Nephron (organoid): Measurements from ENCODE around the gene MAT2A.

Experiments used
- H3K27ac Mint-ChIP-seq, 3 experiments: 2 replicates each; pipeline ENCODE4 v1.8.0; 2020; ENCODE audit warnings: mixed read lengths in 3 of 3, mild to moderate bottlenecking in 2 of 3, moderate library complexity in 1 of 3
- H3K27me3 Mint-ChIP-seq: 2 replicates; pipeline ENCODE4 v1.8.0; 2021; ENCODE audit warnings: low read depth, mild to moderate bottlenecking, moderate library complexity, mixed read lengths
- H3K36me3 Mint-ChIP-seq: 2 replicates; pipeline ENCODE4 v1.8.0; 2020; ENCODE audit warnings: low read depth, mixed read lengths
- H3K4me1 Mint-ChIP-seq: 2 replicates; pipeline ENCODE4 v1.8.0; 2020; ENCODE audit warnings: mixed read lengths
- H3K4me3 Mint-ChIP-seq, 3 experiments: 2 replicates each; pipeline ENCODE4 v1.8.0; 2020; ENCODE audit warnings: mild to moderate bottlenecking in 3 of 3, mixed read lengths in 3 of 3, moderate library complexity in 2 of 3
- H3K9me3 Mint-ChIP-seq: 2 replicates; pipeline ENCODE4 v1.8.0; 2020; ENCODE audit warnings: mixed read lengths
- CTCF ChIP-seq, 3 experiments: fragments of 200-600 bp; sonication (generic); IDR thresholded peaks; one replicate each; pipeline ENCODE4 v1.5.0; 2021; ENCODE audit warnings: antibody characterized with exemption in 3 of 3; ENCODE audit not compliant: unreplicated experiment in 3 of 3

Gene MAT2A

GRCh38 chr2:85582492-85582891 is 43.5 kb downstream of the MAT2A start:
- TF ChIP-seq CTCF (IDR thresholded peaks at IDR 0.05; ENCODE audit: unreplicated experiment in 3 of 3) = no peak
- peaks cover 5% of the 10 kb centered on the region for H3K36me3 Mint-ChIP-seq
- peak overlapping the region; percentile 35 to 91 (median 76) for H3K27ac Mint-ChIP-seq
- no peaks in the 10 kb centered on the region for H3K9me3 Mint-ChIP-seq
- H3K4me3 Mint-ChIP-seq = no peak overlapping the region
- H3K4me1 Mint-ChIP-seq = peaks cover 50% of the 10 kb centered on the region
- H3K27me3 Mint-ChIP-seq = no peaks in the 10 kb centered on the region

- Mint-ChIP-seq H3K4me3 (no peak overlapping the region), H3K4me1 (peaks cover 47% of the 10 kb centered on the region), H3K9me3 (no peaks in the 10 kb centered on the region), H3K36me3 (peaks cover 5% of the 10 kb centered on the region), H3K27ac (peak overlapping the region in 2 of 3 experiments; percentile 35 to 58), H3K27me3 (no peaks in the 10 kb centered on the region)
- no peak for TF ChIP-seq CTCF (IDR thresholded peaks at IDR 0.05; ENCODE audit: unreplicated experiment in 3 of 3)
Measured at GRCh38 chr2:85583667-85584353, 44.8 kb downstream of the MAT2A start.

- peaks cover 5% of the 10 kb centered on the region for H3K36me3 Mint-ChIP-seq
- no peaks in the 10 kb centered on the region for H3K27me3 Mint-ChIP-seq
- no peaks in the 10 kb centered on the region for H3K9me3 Mint-ChIP-seq
- TF ChIP-seq CTCF (IDR thresholded peaks at IDR 0.05; ENCODE audit: unreplicated experiment in 3 of 3) = no peak
- H3K27ac Mint-ChIP-seq = peak within 1 kb of the TSS; percentile 62 to 95 (median 85)
- peak within 1 kb of the TSS in 2 of 3 experiments; percentile 25 to 27 for H3K4me3 Mint-ChIP-seq
- peaks cover 41% of the 10 kb centered on the region for H3K4me1 Mint-ChIP-seq
Measured at GRCh38 chr2:85584354-85584856, 45.4 kb downstream of the MAT2A start, which contains the start of gene VAMP5. VAMP5 (plus strand) TSS chr2:85584431; CDS start chr2:85584491, 60 bp downstream.

- Mint-ChIP-seq H3K4me3 (peak overlapping the region in 2 of 3 experiments; percentile 25 to 27), H3K4me1 (peaks cover 39% of the 10 kb centered on the region), H3K36me3 (peaks cover 5% of the 10 kb centered on the region), H3K9me3 (no peaks in the 10 kb centered on the region), H3K27me3 (no peaks in the 10 kb centered on the region), H3K27ac (peak overlapping the region; percentile 62 to 95 (median 85))
- TF ChIP-seq CTCF (IDR thresholded peaks at IDR 0.05; ENCODE audit: unreplicated experiment in 3 of 3) = no peak
Measured at GRCh38 chr2:85584857-85585780, 46.2 kb downstream of the MAT2A start.

- peaks cover 42% of the 10 kb centered on the region for H3K4me1 Mint-ChIP-seq
- no peak for TF ChIP-seq CTCF (IDR thresholded peaks at IDR 0.05; ENCODE audit: unreplicated experiment in 3 of 3)
- no peak overlapping the region for H3K4me3 Mint-ChIP-seq
- peak overlapping the region; percentile 62 to 95 (median 85) for H3K27ac Mint-ChIP-seq
- no peaks in the 10 kb centered on the region for H3K27me3 Mint-ChIP-seq
- H3K9me3 Mint-ChIP-seq = no peaks in the 10 kb centered on the region
- peaks cover 5% of the 10 kb centered on the region for H3K36me3 Mint-ChIP-seq
Measured at GRCh38 chr2:85585781-85586105, 46.8 kb downstream of the MAT2A start.
